ENCODE data around the gene EID2. TPM values are rescaled to one million over a fixed set of nuclear protein-coding genes. Genes with fewer than 3 reads are reported as not detected.

The EID2 gene
- total RNA-seq, 6 experiments from 2014 or later: 4.3 to 7.6 (median 5.4) TPM

- no peak for TF ChIP-seq POLR2A (IDR thresholded peaks at IDR 0.05)
- TF ChIP-seq, protein P1, sequence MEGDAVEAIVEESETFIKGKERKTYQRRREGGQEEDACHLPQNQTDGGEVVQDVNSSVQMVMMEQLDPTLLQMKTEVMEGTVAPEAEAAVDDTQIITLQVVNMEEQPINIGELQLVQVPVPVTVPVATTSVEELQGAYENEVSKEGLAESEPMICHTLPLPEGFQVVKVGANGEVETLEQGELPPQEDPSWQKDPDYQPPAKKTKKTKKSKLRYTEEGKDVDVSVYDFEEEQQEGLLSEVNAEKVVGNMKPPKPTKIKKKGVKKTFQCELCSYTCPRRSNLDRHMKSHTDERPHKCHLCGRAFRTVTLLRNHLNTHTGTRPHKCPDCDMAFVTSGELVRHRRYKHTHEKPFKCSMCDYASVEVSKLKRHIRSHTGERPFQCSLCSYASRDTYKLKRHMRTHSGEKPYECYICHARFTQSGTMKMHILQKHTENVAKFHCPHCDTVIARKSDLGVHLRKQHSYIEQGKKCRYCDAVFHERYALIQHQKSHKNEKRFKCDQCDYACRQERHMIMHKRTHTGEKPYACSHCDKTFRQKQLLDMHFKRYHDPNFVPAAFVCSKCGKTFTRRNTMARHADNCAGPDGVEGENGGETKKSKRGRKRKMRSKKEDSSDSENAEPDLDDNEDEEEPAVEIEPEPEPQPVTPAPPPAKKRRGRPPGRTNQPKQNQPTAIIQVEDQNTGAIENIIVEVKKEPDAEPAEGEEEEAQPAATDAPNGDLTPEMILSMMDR (IDR thresholded peaks at IDR 0.05): no peak
Observed at GRCh38 chr19:39517432-39517831, 22.5 kb downstream of the EID2 start.

DNA sequence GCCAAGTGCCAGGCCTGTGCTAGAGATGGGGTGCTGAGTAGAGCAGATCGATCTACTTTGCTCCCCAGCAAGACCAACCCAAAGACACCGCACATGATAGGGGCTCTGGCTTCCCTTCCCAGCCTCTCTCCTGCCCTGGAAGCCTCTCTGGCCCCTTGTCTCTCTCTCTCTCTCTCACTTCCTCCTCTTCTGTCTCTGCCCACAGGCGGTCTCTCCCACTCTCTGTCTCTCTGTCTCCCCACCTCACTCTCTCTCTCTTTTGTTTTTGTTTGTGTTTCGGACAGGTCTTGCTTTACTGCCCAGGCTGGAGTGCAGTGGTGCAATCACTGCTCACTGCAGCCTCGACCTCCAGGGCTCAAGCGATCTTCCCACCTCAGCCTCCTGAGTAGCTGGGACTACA, 23.7 kb downstream of the EID2 start:
- Histone ChIP-seq H3K36me3 (no peaks in the 10 kb centered on the region), H3K4me1 (peaks cover 0 to 8% (median 3%) of the 10 kb centered on the region in 4 donors), H3K9me3 (no peaks in the 10 kb centered on the region), H3K27ac (no peak overlapping the region), H3K27me3 (no peaks in the 10 kb centered on the region), H3K4me3 (no peak overlapping the region)
- intact Hi-C loops (cut with DNase I): no loop called here
- DNase-seq: peak in 1 of 3 donors; percentile 13
- no peak for ATAC-seq
- 28% methylated on average over 6 of the region's 6 CpGs for WGBS (ENCODE audit: insufficient coverage, low coverage, low lambda C conversion rate, missing lambda C conversion rate)
- TF ChIP-seq, protein P1 (IDR thresholded peaks at IDR 0.05): no peak
- TF ChIP-seq POLR2A (IDR thresholded peaks at IDR 0.05): no peak

More at GRCh38 chr19:39517432-39517831, 22.5 kb downstream of the EID2 start:
- whole genome bisulfite sequencing (ENCODE audit: insufficient coverage, low coverage, low lambda C conversion rate, missing lambda C conversion rate): 56% methylated on average over 2 of the region's 3 CpGs
- ATAC-seq (no peak), DNase-seq (peak in 1 of 3 donors; percentile 5)
- Histone ChIP-seq H3K27me3 (no peaks in the 10 kb centered on the region), H3K4me1 (peaks cover 0 to 8% (median 3%) of the 10 kb centered on the region in 4 donors), H3K9me3 (no peaks in the 10 kb centered on the region), H3K27ac (no peak overlapping the region), H3K4me3 (no peak overlapping the region), H3K36me3 (no peaks in the 10 kb centered on the region)
- intact Hi-C loops (cut with DNase I): no loop called here

DNA sequence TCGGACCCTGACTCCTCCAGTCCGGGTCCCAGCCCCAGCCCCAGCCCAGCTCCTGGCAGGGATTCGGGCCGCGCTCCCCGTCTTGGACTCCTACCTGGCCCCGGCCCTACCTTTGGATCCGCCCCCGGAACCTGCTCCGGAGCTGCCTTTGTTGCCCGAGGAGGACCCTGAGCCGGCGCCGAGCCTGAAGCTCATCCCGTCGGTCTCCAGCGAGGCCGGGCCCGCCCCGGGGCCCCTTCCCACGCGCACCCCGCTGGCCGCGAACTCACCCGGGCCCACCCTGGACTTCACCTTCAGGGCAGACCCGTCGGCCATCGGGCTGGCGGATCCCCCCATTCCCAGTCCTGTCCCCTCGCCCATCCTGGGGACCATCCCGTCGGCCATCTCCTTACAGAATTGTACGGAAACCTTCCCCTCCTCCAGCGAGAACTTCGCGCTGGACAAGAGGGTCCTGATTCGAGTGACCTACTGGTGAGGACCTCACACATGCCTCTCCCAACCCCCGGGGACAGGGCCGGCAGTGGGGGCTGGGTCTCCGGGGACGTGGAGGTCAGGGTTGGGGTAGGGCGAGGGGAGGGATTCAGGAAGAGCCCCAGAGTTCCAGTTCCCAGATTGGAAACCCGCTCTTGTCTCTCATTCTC, 24.3 kb downstream of the EID2 start:
- Histone ChIP-seq H3K4me3 (peak overlapping the region in 1 of 3 donors; percentile 9), H3K4me1 (peaks cover 0 to 8% (median 3%) of the 10 kb centered on the region in 4 donors), H3K27ac (no peak overlapping the region), H3K36me3 (no peaks in the 10 kb centered on the region), H3K27me3 (no peaks in the 10 kb centered on the region), H3K9me3 (no peaks in the 10 kb centered on the region)
- intact Hi-C loops (cut with DNase I): no loop called here
- no peak for TF ChIP-seq POLR2A (IDR thresholded peaks at IDR 0.05)
- TF ChIP-seq, protein P1 (IDR thresholded peaks at IDR 0.05): no peak
- peak in 1 of 3 donors; percentile 3 for DNase-seq
- ATAC-seq: peak in 2 of 4 donors; percentile 6 to 37
- 18% methylated on average over 2 of the region's 44 CpGs for WGBS (ENCODE audit: insufficient coverage, low coverage, low lambda C conversion rate, missing lambda C conversion rate)

DNA sequence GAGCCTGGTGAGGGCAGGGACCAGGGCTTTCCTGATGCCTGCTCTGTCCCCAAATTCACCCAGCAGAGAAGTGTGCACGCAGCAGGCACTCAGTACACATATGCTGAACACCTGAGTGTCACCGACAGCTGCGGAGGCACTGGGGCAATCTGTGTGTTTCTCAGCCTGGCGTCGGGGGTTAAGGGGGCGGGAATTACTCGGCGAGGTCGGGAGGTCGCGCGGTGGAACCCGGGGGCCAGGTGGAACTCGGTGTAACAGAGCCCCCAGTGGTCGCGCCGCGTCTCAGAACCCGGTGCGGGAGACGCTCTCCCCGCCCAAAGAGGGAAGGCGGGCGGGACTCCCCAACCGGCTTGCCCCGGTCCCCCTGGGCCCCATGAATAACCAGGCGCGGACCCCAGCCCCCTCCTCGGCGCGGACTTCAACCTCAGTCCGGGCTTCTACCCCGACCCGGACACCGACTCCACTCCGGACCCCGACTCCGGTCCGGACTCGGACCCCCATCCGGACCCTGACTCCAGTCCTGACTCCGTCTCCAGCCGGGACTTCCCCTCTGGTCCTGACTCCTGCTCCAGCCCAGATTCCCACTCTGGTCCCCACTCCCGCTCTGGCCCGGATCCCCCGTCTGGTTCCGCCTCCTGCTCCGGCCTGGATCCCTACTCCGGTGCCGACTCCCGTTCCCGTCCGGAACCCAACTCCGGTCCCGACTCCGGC, 25.0 kb downstream of the EID2 start, which contains the start of gene SELENOV:
Gene SELENOV (plus strand): TSS at position 300 of the 711 bp plus-strand sequence. CDS start 74 bp downstream, at position 374.
- intact Hi-C loops (cut with DNase I): no loop called here
- Histone ChIP-seq H3K9me3 (no peaks in the 10 kb centered on the region), H3K27ac (no peak within 1 kb of the TSS), H3K27me3 (no peaks in the 10 kb centered on the region), H3K4me1 (peaks cover 0 to 8% (median 3%) of the 10 kb centered on the region in 4 donors), H3K36me3 (no peaks in the 10 kb centered on the region), H3K4me3 (peak within 1 kb of the TSS in 1 of 3 donors; percentile 9)
- ATAC-seq (peak in 2 of 4 donors; percentile 32 to 33), DNase-seq (peak in 1 of 3 donors; percentile 27)
- TF ChIP-seq, protein P1 (IDR thresholded peaks at IDR 0.05): no peak
- no peak for TF ChIP-seq POLR2A (IDR thresholded peaks at IDR 0.05)
- 0% methylated on average over 1 of the region's 56 CpGs for WGBS (ENCODE audit: insufficient coverage, low coverage, low lambda C conversion rate, missing lambda C conversion rate)
